Epithelial cell of proximal tubule (primary cell): Measurements from ENCODE around the gene ADCYAP1. TPM values are rescaled to one million over a fixed set of nuclear protein-coding genes. Genes with fewer than 3 reads are reported as not detected.

Experiments used
- DNase-seq: peaks from one replicate; pipeline ENCODE4 v3.0.0-alpha.2; 2011; ENCODE audit warnings: low read depth
- H3K4me3 ChIP-seq: 2 replicates; pipeline ENCODE4 v1.5.1; 2011; ENCODE audit warnings: low read depth, mild to moderate bottlenecking, low read length
- total RNA-seq: library from RNA; depleted of rRNA; stranded (reverse); fragments of >200 nt; gene quantifications from 2 replicates; pipeline ENCODE4 v1.2.3, GENCODE V29; 2015
- TF ChIP-seq, protein P1 (sequence below): conservative IDR thresholded peaks from 2 replicates; pipeline ENCODE4 v1.5.1; 2012; ENCODE audit warnings: low read depth, mild to moderate bottlenecking, low read length

Gene ADCYAP1
- total RNA-seq, 1 donor from 2014 or later = not detected

DNA sequence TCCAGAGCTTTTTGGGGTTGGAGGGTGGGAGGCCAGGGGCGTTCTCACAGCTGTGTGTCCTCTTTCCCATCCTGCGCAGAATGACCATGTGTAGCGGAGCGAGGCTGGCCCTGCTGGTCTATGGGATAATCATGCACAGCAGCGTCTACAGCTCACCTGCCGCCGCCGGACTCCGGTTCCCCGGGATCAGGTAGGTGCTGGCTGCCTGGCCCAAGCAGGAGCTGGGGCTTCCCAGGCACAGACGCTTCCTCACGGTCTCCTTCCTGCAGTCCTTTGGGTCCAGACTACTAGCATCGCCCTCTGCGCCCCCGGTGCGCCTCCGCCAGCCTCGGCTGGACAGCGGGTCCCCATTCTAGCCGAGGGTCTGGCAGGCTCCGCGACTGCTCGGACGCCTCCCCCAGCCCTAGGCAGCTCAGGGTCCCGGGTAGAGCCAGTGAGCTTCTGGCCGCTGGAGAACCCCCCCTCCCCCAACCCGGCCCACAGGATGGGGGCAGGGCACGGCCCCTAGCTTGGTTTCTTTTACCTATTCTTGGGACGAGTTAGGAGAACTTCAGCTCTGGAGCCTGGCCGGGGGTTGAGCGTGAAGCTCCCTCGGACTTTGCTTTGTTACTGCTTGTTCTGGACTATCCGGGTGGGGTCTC is 756 bp downstream of the ADCYAP1 start:
- no peak for DNase-seq
- TF ChIP-seq, protein P1, sequence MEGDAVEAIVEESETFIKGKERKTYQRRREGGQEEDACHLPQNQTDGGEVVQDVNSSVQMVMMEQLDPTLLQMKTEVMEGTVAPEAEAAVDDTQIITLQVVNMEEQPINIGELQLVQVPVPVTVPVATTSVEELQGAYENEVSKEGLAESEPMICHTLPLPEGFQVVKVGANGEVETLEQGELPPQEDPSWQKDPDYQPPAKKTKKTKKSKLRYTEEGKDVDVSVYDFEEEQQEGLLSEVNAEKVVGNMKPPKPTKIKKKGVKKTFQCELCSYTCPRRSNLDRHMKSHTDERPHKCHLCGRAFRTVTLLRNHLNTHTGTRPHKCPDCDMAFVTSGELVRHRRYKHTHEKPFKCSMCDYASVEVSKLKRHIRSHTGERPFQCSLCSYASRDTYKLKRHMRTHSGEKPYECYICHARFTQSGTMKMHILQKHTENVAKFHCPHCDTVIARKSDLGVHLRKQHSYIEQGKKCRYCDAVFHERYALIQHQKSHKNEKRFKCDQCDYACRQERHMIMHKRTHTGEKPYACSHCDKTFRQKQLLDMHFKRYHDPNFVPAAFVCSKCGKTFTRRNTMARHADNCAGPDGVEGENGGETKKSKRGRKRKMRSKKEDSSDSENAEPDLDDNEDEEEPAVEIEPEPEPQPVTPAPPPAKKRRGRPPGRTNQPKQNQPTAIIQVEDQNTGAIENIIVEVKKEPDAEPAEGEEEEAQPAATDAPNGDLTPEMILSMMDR = no peak

DNA sequence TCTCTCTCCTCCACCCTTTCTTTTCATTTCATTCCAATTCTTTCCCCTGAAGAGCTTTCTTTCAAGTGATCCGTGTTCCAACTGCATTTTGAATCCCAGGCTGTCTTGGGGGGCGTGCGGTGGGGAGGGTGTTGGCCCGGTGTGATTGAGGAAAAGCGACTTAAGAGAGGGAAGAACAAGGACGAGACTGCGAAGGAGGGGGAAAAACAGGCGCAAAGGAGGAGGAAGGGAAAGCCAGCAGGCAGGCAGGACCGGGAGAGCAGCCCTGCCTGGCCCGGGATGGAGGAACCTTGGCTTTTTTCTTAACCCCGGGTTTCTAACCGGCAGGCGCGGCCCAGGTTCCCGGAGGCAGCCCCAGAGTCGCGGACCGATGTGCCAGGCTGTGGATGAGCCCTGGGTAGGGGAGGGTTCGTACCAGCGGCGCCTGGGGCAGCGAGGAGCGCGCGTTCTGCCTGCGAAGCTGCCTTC is 1.3 kb downstream of the ADCYAP1 start:
- TF ChIP-seq, protein P1 = no peak
- DNase-seq = no peak
- H3K4me3 ChIP-seq = no peak overlapping the region

More for the DNA sequence above, 756 bp downstream of the ADCYAP1 start:
- H3K4me3 ChIP-seq = no peak overlapping the region

DNA sequence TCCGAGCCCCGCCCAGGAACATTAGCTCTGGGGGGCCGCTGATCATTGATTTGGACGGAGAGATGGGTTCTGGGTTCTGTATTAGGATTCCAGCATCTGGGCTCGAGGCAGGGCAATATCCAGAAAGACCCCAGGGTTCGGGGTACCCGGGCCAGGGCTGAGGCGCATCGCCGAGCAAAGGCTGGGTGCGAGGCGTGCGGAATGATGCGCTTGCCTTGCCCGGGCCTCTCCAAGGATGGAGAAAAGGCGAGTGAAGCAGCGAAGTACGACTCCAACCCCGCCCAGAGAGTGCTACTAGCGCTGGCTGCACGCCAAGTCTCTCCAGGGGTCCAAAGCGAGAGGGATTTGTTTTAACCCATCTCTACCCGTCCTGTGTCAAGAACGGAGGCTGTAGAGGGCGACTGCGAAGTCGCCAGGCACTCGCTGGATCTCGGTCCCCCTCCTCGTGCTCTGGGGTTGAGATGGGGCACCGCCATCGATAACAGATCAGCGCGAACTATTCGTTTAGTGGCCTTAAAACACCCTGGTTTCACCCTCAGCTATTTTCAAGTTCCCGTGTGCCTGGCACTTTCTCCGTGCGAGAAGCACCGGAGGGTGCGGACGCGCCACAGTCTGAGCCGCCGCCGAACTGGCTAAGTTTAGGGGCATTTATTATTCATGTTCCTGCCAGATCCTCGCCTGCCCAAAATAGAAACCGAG is 1.9 kb downstream of the ADCYAP1 start:
- H3K4me3 ChIP-seq = no peak overlapping the region
- no peak for DNase-seq
- TF ChIP-seq, protein P1 = no peak

DNA sequence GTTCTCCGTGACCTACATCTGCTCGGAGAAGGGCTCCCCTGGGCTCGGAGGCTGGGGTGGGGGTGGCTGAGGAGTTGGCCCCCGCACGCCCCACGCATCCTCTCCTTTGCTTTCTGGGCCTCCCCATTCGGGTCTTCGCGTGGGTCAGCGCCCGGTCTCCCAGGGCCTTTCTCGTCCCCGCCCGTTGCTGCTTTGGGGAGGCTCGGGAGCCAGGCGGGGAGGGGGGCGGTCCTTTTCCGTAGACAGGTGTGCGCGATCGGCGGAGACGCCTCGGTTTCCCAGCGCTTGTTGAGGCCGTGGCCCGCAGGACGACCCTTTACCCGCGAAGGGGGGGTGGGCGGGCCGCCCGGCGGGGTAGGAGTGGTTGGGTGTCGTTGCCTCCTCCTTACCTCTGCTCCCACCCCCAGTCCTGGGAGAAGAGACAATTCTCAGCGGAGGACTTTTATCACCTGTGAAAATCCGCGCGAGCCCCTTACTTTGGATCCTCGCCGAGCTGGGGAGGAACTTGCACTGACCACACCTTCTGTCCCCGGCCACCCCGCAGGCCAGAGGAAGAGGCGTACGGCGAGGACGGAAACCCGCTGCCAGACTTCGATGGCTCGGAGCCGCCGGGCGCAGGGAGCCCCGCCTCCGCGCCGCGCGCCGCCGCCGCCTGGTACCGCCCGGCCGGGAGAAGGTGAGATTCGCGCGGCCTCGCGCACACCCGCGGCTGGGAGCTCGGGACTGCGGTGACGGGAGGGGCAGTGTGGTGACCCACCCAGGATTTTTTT is 2.6 kb downstream of the ADCYAP1 start:
- no peak for DNase-seq
- TF ChIP-seq, protein P1 = no peak
- H3K4me3 ChIP-seq = peak overlapping the region; percentile 26

DNA sequence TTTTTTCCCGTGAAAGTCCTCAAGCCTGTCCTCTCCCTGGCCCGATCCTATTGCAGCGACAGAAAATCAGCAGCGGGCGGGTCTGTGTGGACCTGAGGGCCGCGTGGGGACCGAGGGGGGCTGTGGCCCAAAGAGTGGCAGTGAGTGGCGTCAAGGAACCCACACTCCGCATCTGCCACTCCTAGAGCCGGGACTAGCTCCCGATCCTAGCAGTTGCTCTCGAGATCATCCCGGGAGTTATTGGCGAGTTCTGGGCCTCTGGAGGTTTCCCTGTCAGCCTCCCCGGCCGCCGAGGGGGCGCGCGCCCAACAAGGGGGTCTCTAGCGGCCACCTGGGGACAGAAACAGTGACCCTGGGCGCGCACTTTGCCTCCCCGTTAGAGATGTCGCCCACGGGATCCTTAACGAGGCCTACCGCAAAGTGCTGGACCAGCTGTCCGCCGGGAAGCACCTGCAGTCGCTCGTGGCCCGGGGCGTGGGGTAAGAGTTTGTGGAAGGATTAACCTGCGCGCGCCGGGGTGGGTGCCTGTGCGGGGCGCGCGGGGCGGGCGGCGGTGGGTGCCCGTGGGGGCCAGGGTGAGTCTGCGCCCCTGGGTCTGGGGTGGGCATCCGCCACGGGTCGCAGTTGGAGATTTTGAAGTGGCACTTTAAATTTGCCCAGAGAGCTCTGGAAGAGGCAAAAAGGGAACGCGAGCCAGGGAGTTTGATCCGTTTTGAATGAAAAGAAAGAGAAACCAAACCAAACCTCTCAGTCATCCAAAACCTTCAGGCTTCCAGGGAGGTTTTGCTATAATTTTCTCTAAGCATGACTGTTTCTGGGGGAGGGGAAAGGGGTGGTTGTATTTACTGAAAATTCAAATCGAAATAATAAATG is 3.5 kb downstream of the ADCYAP1 start:
- TF ChIP-seq, protein P1 = no peak
- DNase-seq = no peak
- H3K4me3 ChIP-seq = peak overlapping the region; percentile 26

DNA sequence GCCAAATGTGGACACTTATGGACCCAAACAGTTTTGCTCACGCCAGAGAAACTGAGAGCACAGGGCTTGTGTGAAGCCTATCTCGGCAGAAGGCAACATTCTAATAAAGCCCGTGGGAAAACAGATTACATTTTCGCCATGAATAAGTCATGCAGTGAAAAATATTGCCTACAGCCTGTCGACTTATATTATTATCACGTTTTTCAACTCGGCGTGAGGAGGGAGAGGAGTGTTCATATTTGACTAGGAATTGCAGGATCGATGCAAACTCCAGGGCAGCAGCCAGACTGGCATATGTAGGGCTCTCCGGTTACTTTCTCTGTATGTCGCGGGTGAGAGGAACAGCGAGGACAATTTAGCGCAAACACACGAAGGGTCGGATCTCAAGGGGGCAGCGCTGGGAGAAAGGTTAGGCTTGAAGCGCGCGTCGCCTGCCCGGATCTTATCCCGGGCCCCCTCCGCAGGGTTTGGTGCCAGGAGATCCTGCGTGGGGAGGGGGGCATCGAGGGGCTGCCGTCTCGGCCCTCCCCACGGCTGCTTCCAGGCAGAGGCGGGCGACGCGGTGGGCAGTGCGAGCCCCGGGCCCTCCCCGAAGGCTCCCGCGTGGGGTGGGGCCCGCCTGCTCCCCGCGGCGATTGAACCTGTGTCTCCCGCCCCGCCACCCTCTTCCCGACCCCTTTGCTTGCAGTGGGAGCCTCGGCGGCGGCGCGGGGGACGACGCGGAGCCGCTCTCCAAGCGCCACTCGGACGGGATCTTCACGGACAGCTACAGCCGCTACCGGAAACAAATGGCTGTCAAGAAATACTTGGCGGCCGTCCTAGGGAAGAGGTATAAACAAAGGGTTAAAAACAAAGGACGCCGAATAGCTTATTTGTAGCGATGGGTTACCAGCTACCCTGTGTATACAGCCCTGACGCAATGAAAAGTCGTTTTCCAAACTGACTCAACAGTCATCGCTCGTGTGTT is 4.4 kb downstream of the ADCYAP1 start:
- TF ChIP-seq, protein P1 = no peak
- H3K4me3 ChIP-seq = peak overlapping the region; percentile 26

More for the DNA sequence above, 4.4 kb downstream of the ADCYAP1 start:
- DNase-seq = no peak
